Epithelial cell of esophagus (primary cell): ENCODE data around the gene GTPBP2.
A peak's percentile ranks its signal among the peaks of the same experiment; 100 is the strongest.

Source experiments
- DNase-seq: peaks from one replicate; pipeline ENCODE4 v3.0.0; 2010; ENCODE audit warnings: low read depth
- H3K4me3 ChIP-seq: 2 replicates; pipeline ENCODE4 v1.5.1; 2011; ENCODE audit warnings: mild to moderate bottlenecking, low read length, control low read depth
- TF ChIP-seq, protein P1 (sequence below): IDR thresholded peaks from 2 replicates; pipeline ENCODE4 v1.5.1; 2011; ENCODE audit warnings: low read depth, mild to moderate bottlenecking, low read length, control low read depth, inconsistent platforms; ENCODE audit not compliant: insufficient read depth; ENCODE audit errors: missing control alignments

GTPBP2 gene

DNA sequence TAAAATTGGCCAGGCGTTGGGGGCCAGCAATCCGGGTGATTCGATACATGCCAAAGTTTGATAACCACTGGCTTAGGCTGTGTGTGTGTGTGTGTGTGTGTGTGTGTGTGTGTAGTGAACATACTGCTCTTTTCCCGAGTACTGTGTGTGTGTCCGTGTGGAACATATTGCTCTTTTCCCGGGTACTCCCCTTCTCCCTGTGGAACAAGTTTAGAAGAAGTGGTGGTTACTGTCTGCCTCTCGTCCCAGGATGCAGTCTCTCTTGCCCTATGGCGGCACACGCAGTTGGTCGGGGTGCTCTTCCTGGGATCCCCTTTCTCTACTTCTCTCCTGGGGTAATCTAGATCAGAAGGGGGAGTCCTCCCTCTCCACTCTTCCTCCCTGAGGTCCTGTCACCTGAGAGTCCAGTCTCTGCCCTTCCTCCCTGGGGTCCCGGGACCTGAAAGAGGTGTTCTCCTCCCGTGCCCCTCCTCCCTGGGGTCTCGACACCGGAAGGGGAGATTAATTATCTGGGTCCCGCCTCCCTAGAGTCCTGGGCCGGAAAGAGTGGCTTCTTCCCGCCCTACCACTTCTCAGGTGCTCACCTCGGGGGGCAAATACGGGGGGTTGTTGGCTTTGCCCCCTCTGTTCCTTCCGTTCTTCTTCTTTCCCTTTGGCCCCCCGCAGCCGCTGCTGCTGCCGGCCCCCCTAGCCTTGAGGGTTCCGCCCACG, 516 bp downstream of the GTPBP2 start:
- TF ChIP-seq, protein P1, sequence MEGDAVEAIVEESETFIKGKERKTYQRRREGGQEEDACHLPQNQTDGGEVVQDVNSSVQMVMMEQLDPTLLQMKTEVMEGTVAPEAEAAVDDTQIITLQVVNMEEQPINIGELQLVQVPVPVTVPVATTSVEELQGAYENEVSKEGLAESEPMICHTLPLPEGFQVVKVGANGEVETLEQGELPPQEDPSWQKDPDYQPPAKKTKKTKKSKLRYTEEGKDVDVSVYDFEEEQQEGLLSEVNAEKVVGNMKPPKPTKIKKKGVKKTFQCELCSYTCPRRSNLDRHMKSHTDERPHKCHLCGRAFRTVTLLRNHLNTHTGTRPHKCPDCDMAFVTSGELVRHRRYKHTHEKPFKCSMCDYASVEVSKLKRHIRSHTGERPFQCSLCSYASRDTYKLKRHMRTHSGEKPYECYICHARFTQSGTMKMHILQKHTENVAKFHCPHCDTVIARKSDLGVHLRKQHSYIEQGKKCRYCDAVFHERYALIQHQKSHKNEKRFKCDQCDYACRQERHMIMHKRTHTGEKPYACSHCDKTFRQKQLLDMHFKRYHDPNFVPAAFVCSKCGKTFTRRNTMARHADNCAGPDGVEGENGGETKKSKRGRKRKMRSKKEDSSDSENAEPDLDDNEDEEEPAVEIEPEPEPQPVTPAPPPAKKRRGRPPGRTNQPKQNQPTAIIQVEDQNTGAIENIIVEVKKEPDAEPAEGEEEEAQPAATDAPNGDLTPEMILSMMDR: no peak
- peak; percentile 36 for DNase-seq
- peak overlapping the region; percentile 82 for H3K4me3 ChIP-seq

DNA sequence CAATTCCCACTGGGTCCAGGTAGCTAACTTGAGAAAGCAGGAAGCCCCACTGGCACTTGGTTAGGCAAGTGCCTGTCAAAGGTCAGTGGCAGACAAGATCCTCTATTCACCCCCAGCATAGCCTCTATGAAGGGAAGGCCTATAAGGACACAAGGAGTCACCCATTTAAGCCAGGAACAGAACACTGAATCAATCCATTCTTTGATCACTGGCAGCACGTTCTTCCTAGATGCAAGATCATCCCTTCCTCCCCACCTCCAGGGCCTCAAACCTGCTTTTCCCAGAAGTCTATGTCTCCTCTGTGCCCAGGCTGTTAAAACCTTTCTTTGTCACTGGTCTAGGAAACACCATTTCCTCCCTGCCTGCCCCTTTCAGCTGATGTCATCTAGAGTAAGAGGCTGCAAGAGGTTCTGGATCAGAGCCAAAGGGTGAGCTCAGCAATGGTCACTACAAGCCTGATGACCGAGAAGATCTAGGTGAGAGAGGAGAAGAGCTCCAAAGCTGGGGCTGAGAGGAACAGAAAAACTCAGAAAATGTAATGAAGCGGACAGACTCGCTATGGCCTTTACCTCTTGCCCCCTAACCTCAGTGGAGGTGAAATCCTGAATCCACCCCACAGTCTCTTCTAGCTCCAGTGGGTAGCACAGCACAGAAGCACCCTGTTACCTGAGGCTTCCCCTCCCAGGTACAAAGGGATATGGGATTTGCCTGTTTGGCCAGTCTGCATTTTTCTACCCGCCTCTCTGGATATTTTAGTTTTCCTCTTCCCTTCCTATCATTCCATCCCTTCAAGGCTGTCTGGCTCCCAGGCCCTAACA, 1.8 kb downstream of the GTPBP2 start:
- TF ChIP-seq, protein P1: no peak
- DNase-seq: peak; percentile 93
- no peak overlapping the region for H3K4me3 ChIP-seq

DNA sequence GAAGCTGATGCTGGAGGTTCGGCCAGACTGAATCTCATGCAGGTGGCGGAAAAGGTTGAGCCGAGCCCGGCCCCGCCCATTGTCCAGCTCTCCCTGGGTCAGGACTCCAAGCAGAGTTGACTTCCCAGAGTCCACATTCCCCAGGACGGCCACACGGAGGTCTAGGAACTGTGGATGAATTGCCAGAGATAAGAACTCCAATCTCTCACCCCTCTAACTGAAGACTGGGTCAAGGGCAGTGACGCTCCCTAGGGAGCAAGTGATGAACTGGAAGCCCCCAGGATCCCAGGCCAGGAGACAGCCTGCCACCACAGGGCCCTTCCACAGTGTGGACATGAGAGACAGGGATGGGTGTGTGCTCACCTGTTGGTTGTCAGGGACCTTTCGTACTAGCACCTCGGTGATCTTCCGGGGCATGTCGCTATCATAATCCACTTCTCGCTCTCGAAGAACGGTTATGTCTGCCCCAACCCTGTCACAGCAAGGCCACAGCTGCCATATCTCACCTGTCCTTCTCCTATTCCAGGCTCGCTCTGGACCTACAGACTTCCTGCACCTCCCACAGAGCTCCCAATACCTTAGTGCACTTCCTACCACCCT, 3.6 kb downstream of the GTPBP2 start:
- DNase-seq: no peak
- TF ChIP-seq, protein P1: no peak
- H3K4me3 ChIP-seq: no peak overlapping the region

DNA sequence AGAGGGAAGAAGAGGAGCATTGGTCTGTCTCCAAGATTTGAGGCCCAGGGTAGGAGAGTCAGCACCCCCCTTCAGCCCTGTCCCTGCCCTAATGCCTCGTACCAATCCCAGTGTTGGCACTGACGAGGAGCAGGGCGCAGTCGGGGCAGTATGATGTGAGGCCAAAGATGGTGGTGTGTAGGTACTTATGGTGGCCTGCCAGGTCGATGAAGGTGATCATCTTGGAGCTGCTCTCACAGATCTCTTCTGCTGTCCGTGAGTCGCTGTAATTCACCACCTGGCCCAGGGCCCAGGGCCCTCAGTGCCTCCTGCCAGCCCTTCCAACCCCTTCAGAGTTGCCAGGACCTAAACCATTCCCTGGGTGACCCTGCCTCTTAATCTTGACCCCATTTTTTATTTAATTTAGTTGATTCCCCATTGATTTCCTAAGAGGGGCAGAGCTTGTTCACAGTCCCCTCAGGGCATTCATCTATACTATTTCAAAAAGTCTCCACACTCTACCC, 4.2 kb downstream of the GTPBP2 start:
- no peak overlapping the region for H3K4me3 ChIP-seq
- TF ChIP-seq, protein P1: no peak
- no peak for DNase-seq

DNA sequence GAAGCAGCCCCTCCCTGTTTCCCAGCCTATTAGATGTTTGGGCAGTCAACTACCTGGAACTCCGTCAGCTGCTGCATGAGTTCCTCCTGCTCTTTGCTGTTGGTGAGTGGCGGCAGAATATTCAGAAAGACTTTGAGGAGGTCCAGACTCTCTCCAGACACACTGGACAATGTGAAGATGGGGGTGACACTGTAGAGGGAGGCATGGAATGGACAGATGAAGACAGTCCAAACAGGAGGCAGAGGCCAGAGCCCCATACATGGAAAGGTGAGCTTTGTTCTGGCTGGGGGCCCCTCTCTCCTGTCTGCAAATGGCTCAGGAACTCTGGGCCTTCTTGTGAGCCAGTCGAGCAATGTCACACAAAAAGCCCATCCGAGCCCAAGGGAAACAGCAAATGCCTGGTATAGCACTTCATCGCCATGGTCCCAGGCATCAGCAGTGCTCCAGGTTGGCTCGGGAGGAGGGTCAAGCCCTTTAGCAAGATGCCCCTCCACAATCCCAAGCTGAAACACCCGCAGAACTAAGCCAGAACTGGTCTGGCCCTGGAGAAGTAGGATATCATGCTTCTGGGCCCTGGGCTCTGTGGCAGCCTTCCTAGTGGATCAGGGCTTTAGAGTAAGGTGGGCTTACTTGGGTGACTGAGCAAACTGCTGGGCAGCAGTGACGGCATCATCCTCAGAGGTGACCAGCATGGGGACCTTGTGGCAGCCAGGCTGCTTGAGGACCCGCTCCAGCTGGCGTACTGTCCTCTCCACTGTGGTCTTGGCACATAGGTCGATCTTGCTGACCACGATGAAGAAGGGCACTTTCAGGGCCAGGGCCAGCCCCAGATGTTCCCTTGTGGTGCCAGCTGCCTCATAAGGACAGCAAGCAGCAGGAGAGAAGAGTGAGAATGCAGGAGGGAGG, 4.9 kb downstream of the GTPBP2 start:
- DNase-seq: no peak
- TF ChIP-seq, protein P1: no peak
- H3K4me3 ChIP-seq: no peak overlapping the region

DNA sequence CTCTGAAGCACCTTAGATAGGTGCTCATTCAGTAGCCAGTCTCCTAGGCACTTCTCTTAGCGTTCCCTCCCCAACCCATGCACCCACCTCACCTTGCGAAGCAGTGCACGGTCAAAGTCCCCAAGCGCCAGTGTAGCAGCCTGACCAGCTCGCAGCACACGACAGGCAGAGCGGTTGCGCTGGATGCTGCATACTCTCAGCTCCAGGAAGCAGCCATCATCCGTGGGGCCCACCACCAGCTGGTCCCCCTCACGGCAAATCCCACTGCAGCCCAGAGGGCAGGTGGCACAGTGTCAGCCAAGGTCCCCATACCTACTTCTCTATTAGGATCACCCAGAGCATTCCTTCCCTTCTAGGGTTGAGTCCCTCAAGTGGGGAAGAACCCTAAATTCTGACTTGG, 6.5 kb downstream of the GTPBP2 start:
- H3K4me3 ChIP-seq: no peak overlapping the region
- no peak for DNase-seq
- TF ChIP-seq, protein P1: no peak
